SK-N-SH (cell line): ENCODE data around the gene TRAF5.

ENCODE experiments used
- CTCF ChIP-seq: fragments of 200-600 bp; sonication (generic); IDR thresholded peaks from 2 replicates; pipeline ENCODE4 v1.6.1; 2017; ENCODE audit warnings: antibody characterized with exemption, mild to moderate bottlenecking, moderate library complexity
- FOXM1 ChIP-seq: IDR thresholded peaks from 2 replicates; pipeline ENCODE4 v1.4.0; 2012; ENCODE audit warnings: low read depth, mild to moderate bottlenecking
- GABPA ChIP-seq: IDR thresholded peaks from 2 replicates; pipeline ENCODE4 v1.4.0; 2012; ENCODE audit warnings: low read depth, mild to moderate bottlenecking
- POLR2AphosphoS5 ChIP-seq: IDR thresholded peaks from 2 replicates; pipeline ENCODE4 v1.6.1; 2012; ENCODE audit warnings: low read depth, low read length
- RAD21 ChIP-seq: IDR thresholded peaks from 2 replicates; pipeline ENCODE4 v1.6.1; 2012; ENCODE audit warnings: mild to moderate bottlenecking, low read length
- REST ChIP-seq: IDR thresholded peaks from 2 replicates; pipeline ENCODE4 v1.6.1; 2012; ENCODE audit warnings: mild to moderate bottlenecking, low read depth, low read length, moderate library complexity
- RFX5 ChIP-seq: IDR thresholded peaks from 2 replicates; pipeline ENCODE4 v1.6.1; 2012; ENCODE audit warnings: mild to moderate bottlenecking, improper control_type of control experiment, low read length
- SIN3A ChIP-seq: IDR thresholded peaks from 2 replicates; pipeline ENCODE4 v1.6.1; 2012; ENCODE audit warnings: low read depth, mild to moderate bottlenecking, low read length, moderate library complexity, borderline replicate concordance

- TF ChIP-seq CTCF (no peak), POLR2AphosphoS5 (no peak), REST (no peak), GABPA (no peak), RFX5 (no peak), FOXM1 (no peak), RAD21 (no peak), SIN3A (no peak)
Observed at GRCh38 chr1:211415700-211416099, 89.1 kb downstream of the TRAF5 start.
